Measurements from ENCODE around the gene COQ8B.
"Not testable (repeated sequence)": the region's sequence is repeated elsewhere in the genome, so short reads cannot be mapped to it uniquely, and the experiment has no call there.

DNA sequence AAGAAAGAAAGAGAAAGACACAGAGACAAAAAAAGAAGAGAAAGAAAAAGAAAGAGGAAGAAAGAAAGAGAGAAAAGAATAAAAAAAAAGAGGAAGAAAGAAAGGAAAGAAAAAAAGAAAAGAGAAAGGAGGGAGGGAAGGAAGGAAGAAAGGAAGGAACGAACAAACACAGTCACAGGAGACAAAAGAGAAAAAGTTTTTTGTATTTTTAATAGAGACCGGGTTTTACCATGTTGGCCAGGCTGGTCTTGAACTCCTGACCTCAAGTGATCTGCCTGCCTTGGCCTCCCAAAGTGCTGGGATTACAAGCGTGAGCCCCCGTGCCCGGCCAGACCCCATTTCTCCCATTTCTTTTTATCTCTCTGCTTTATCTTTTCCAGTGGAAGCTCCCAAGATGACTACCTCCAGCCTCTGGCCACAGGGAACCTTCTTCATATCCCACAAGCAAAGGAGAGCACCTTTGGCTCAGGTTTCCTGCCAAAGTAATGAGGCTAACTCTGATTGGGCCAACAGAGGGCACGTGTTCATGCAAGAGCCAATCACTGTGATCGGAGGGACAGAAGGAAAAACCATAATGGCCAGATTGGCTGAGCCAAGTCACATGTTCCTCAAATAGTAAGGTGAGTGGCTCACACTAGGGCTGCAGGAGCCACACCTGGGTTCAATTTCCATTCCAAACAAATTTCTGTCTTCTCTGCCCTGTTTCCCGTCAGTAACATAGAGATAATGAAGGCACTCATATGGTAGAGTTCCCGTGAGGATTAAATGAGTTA is 66.6 kb downstream of the COQ8B start:
- TF ChIP-seq, protein P1, sequence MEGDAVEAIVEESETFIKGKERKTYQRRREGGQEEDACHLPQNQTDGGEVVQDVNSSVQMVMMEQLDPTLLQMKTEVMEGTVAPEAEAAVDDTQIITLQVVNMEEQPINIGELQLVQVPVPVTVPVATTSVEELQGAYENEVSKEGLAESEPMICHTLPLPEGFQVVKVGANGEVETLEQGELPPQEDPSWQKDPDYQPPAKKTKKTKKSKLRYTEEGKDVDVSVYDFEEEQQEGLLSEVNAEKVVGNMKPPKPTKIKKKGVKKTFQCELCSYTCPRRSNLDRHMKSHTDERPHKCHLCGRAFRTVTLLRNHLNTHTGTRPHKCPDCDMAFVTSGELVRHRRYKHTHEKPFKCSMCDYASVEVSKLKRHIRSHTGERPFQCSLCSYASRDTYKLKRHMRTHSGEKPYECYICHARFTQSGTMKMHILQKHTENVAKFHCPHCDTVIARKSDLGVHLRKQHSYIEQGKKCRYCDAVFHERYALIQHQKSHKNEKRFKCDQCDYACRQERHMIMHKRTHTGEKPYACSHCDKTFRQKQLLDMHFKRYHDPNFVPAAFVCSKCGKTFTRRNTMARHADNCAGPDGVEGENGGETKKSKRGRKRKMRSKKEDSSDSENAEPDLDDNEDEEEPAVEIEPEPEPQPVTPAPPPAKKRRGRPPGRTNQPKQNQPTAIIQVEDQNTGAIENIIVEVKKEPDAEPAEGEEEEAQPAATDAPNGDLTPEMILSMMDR (IDR thresholded peaks at IDR 0.05) = not testable (repeated sequence)
- not testable (repeated sequence) for TF ChIP-seq ZFX (IDR thresholded peaks at IDR 0.05; ENCODE audit: borderline replicate concordance)
